HG02623 (cell line): ENCODE results near the gene YARS2.
"Not testable (repeated sequence)": the region's sequence is repeated elsewhere in the genome, so short reads cannot be mapped to it uniquely, and the experiment has no call there.

Source experiments
- ATAC-seq: cut with Tn5 transposase; IDR thresholded peaks from one replicate; pipeline ENCODE4 v1.9.1; 2021; ENCODE audit warnings: moderate library complexity; ENCODE audit not compliant: unreplicated experiment

Gene YARS2

GRCh38 chr12:32754111-32754510, 1.6 kb downstream of the YARS2 start:
- no peak for ATAC-seq

- ATAC-seq, result no peak
Measured at GRCh38 chr12:32753605-32754004, 2.1 kb downstream of the YARS2 start.

GRCh38 chr12:32743264-32743663, 12.4 kb downstream of the YARS2 start:
- ATAC-seq, result no peak

GRCh38 chr12:32742133-32742532, 13.6 kb downstream of the YARS2 start:
- ATAC-seq, result no peak

- ATAC-seq, result no peak
Measured at GRCh38 chr12:32739279-32739678, 16.4 kb downstream of the YARS2 start.

GRCh38 chr12:32737715-32738114, 18.0 kb downstream of the YARS2 start:
- no peak for ATAC-seq

- ATAC-seq, result no peak
Measured at GRCh38 chr12:32736445-32736844, 19.3 kb downstream of the YARS2 start.

GRCh38 chr12:32734952-32735351, 20.7 kb downstream of the YARS2 start:
- no peak for ATAC-seq

- no peak for ATAC-seq
Measured at GRCh38 chr12:32727237-32727636, 28.5 kb downstream of the YARS2 start.

- no peak for ATAC-seq
Measured at GRCh38 chr12:32726286-32726685, 29.4 kb downstream of the YARS2 start.

GRCh38 chr12:32725308-32725707, 30.4 kb downstream of the YARS2 start:
- not testable (repeated sequence) for ATAC-seq

- ATAC-seq, result no peak
Measured at GRCh38 chr12:32718926-32719325, 36.8 kb downstream of the YARS2 start.

GRCh38 chr12:32714772-32715171, 40.9 kb downstream of the YARS2 start:
- no peak for ATAC-seq

- ATAC-seq, result no peak
Measured at GRCh38 chr12:32708926-32709325, 46.8 kb downstream of the YARS2 start.

GRCh38 chr12:32706335-32707024, 49.2 kb downstream of the YARS2 start:
- ATAC-seq, result no peak

- ATAC-seq, result no peak
Measured at GRCh38 chr12:32705783-32706182, 49.9 kb downstream of the YARS2 start.

- ATAC-seq, result no peak
Measured at GRCh38 chr12:32702946-32703345, 52.8 kb downstream of the YARS2 start.

- ATAC-seq, result no peak
Measured at GRCh38 chr12:32702473-32702872, 53.2 kb downstream of the YARS2 start.

- ATAC-seq, result not testable (repeated sequence)
Measured at GRCh38 chr12:32699437-32699836, 56.3 kb downstream of the YARS2 start.

- no peak for ATAC-seq
Measured at GRCh38 chr12:32698285-32698684, 57.4 kb downstream of the YARS2 start.

- ATAC-seq, result no peak
Measured at GRCh38 chr12:32697445-32697844, 58.3 kb downstream of the YARS2 start.
